Activated CD4-positive, alpha-beta T cell treated with anti-CD3 and anti-CD28 coated beads, Interleukin-2, amount 10 ng/mL, durations not matched to agents 7 days and 5 days (primary cell): ENCODE data around the gene SLC25A13. TPM values are rescaled to one million over a fixed set of nuclear protein-coding genes. Genes with fewer than 3 reads are reported as not detected.

Experiments used
- CTCF ChIA-PET: fragments of 350-600 bp; sonication (Branson Sonifier 250); formaldehyde crosslinking; loops from one replicate; lab custom pipeline; 2021; ENCODE audit warnings: antibody characterized with exemption; lab: Charles Lee
- POLR2A ChIA-PET: fragments of 350-600 bp; sonication (Branson Sonifier 250); formaldehyde crosslinking; loops from one replicate; lab custom pipeline; 2021; ENCODE audit warnings: antibody characterized with exemption; lab: Charles Lee
- DNase-seq: peaks from one replicate; pipeline ENCODE4 v3.0.0-alpha.2; 2020
- H3K27ac Mint-ChIP-seq: one replicate; pipeline ENCODE4 v1.8.0; 2021; ENCODE audit warnings: mild to moderate bottlenecking, moderate library complexity, mixed read lengths
- H3K27me3 Mint-ChIP-seq: one replicate; pipeline ENCODE4 v1.8.0; 2021; ENCODE audit warnings: mixed read lengths
- H3K36me3 Mint-ChIP-seq: one replicate; pipeline ENCODE4 v1.8.0; 2021; ENCODE audit warnings: low read depth, mixed read lengths
- H3K4me1 Mint-ChIP-seq: one replicate; pipeline ENCODE4 v1.8.0; 2021; ENCODE audit warnings: mixed read lengths
- H3K4me3 Mint-ChIP-seq: one replicate; pipeline ENCODE4 v1.8.0; 2021; ENCODE audit warnings: mild to moderate bottlenecking, moderate library complexity, mixed read lengths
- H3K9me3 Mint-ChIP-seq: one replicate; pipeline ENCODE4 v1.8.0; 2021; ENCODE audit warnings: mixed read lengths
- total RNA-seq, 2 experiments: library from RNA; stranded (reverse); gene quantifications; one replicate each; pipeline ENCODE4 v1.2.3, GENCODE V29; 2021

SLC25A13 gene
- total RNA-seq, 2 experiments from 2014 or later = 7.4 to 8.8 TPM

GRCh38 chr7:96143495-96144259 lies 178.2 kb downstream of the SLC25A13 start:
- Mint-ChIP-seq H3K4me3 (no peak overlapping the region), H3K9me3 (no peaks in the 10 kb centered on the region), H3K27me3 (no peaks in the 10 kb centered on the region), H3K36me3 (no peaks in the 10 kb centered on the region), H3K4me1 (no peaks in the 10 kb centered on the region), H3K27ac (no peak overlapping the region)
- CTCF ChIA-PET = interaction anchor here (0.6 kb wide), 1 partner anchor 11 kb away, joined by 5 read pairs; no protein-coding TSS in a partner anchor
- no peak for DNase-seq
- POLR2A ChIA-PET = no interaction called here

GRCh38 chr7:96136600-96137239 lies 185.2 kb downstream of the SLC25A13 start:
- CTCF ChIA-PET = no interaction called here
- POLR2A ChIA-PET = no interaction called here
- no peaks in the 10 kb centered on the region for H3K27me3 Mint-ChIP-seq
- H3K9me3 Mint-ChIP-seq = no peaks in the 10 kb centered on the region
- peaks cover 2% of the 10 kb centered on the region for H3K36me3 Mint-ChIP-seq
- DNase-seq = no peak
- H3K4me1 Mint-ChIP-seq = no peaks in the 10 kb centered on the region
- H3K27ac Mint-ChIP-seq = no peak overlapping the region
- H3K4me3 Mint-ChIP-seq = no peak overlapping the region

- Mint-ChIP-seq H3K27ac (no peak overlapping the region), H3K4me1 (no peaks in the 10 kb centered on the region), H3K4me3 (no peak overlapping the region), H3K36me3 (peaks cover 6% of the 10 kb centered on the region), H3K9me3 (no peaks in the 10 kb centered on the region), H3K27me3 (no peaks in the 10 kb centered on the region)
- POLR2A ChIA-PET = no interaction called here
- DNase-seq = no peak
- CTCF ChIA-PET = no interaction called here
Measured at GRCh38 chr7:96135241-96135640, 186.7 kb downstream of the SLC25A13 start.

GRCh38 chr7:96131525-96131924 lies 190.4 kb downstream of the SLC25A13 start:
- CTCF ChIA-PET = no interaction called here
- no peaks in the 10 kb centered on the region for H3K27me3 Mint-ChIP-seq
- H3K27ac Mint-ChIP-seq = no peak overlapping the region
- no peaks in the 10 kb centered on the region for H3K4me1 Mint-ChIP-seq
- H3K4me3 Mint-ChIP-seq = no peak overlapping the region
- POLR2A ChIA-PET = no interaction called here
- no peaks in the 10 kb centered on the region for H3K9me3 Mint-ChIP-seq
- H3K36me3 Mint-ChIP-seq = peaks cover 6% of the 10 kb centered on the region
- no peak for DNase-seq

- Mint-ChIP-seq H3K27ac (no peak overlapping the region), H3K27me3 (no peaks in the 10 kb centered on the region), H3K4me3 (no peak overlapping the region), H3K9me3 (no peaks in the 10 kb centered on the region), H3K4me1 (no peaks in the 10 kb centered on the region), H3K36me3 (peaks cover 4% of the 10 kb centered on the region)
- ChIA-PET CTCF (no interaction called here), POLR2A (no interaction called here)
- no peak for DNase-seq
Measured at GRCh38 chr7:96127746-96128145, 194.2 kb downstream of the SLC25A13 start.

- Mint-ChIP-seq H3K4me3 (no peak overlapping the region), H3K9me3 (no peaks in the 10 kb centered on the region), H3K27me3 (no peaks in the 10 kb centered on the region), H3K36me3 (peaks cover 3% of the 10 kb centered on the region), H3K27ac (no peak overlapping the region), H3K4me1 (no peaks in the 10 kb centered on the region)
- no peak for DNase-seq
- CTCF ChIA-PET = no interaction called here
- POLR2A ChIA-PET = no interaction called here
Measured at GRCh38 chr7:96126382-96126781, 195.5 kb downstream of the SLC25A13 start.

GRCh38 chr7:96122746-96123145 lies 199.2 kb downstream of the SLC25A13 start:
- H3K36me3 Mint-ChIP-seq = no peaks in the 10 kb centered on the region
- ChIA-PET POLR2A (no interaction called here), CTCF (no interaction called here)
- H3K27ac Mint-ChIP-seq = no peak overlapping the region
- H3K4me1 Mint-ChIP-seq = no peaks in the 10 kb centered on the region
- DNase-seq = no peak
- no peak overlapping the region for H3K4me3 Mint-ChIP-seq
- H3K27me3 Mint-ChIP-seq = no peaks in the 10 kb centered on the region
- no peaks in the 10 kb centered on the region for H3K9me3 Mint-ChIP-seq

GRCh38 chr7:96121752-96122151 lies 200.1 kb downstream of the SLC25A13 start:
- H3K9me3 Mint-ChIP-seq = no peaks in the 10 kb centered on the region
- DNase-seq = no peak
- no peak overlapping the region for H3K4me3 Mint-ChIP-seq
- H3K27ac Mint-ChIP-seq = no peak overlapping the region
- H3K36me3 Mint-ChIP-seq = no peaks in the 10 kb centered on the region
- POLR2A ChIA-PET = no interaction called here
- no peaks in the 10 kb centered on the region for H3K27me3 Mint-ChIP-seq
- CTCF ChIA-PET = no interaction called here
- no peaks in the 10 kb centered on the region for H3K4me1 Mint-ChIP-seq

GRCh38 chr7:96120445-96121225 lies 201.3 kb downstream of the SLC25A13 start:
- Mint-ChIP-seq H3K27ac (no peak overlapping the region), H3K36me3 (no peaks in the 10 kb centered on the region), H3K4me1 (no peaks in the 10 kb centered on the region), H3K4me3 (no peak overlapping the region), H3K27me3 (no peaks in the 10 kb centered on the region), H3K9me3 (no peaks in the 10 kb centered on the region)
- CTCF ChIA-PET = no interaction called here
- DNase-seq = no peak
- POLR2A ChIA-PET = no interaction called here

GRCh38 chr7:96118449-96119001 lies 203.4 kb downstream of the SLC25A13 start:
- no peaks in the 10 kb centered on the region for H3K36me3 Mint-ChIP-seq
- CTCF ChIA-PET = no interaction called here

GRCh38 chr7:96116173-96116572 lies 205.7 kb downstream of the SLC25A13 start:
- Mint-ChIP-seq H3K36me3 (no peaks in the 10 kb centered on the region), H3K9me3 (no peaks in the 10 kb centered on the region), H3K4me1 (no peaks in the 10 kb centered on the region), H3K27me3 (peaks cover 3% of the 10 kb centered on the region), H3K4me3 (no peak overlapping the region), H3K27ac (no peak overlapping the region)
- DNase-seq = no peak
- ChIA-PET CTCF (no interaction called here), POLR2A (no interaction called here)

More at GRCh38 chr7:96118449-96119001, 203.4 kb downstream of the SLC25A13 start:
- no peaks in the 10 kb centered on the region for H3K4me1 Mint-ChIP-seq
- no peak overlapping the region for H3K27ac Mint-ChIP-seq
- no peak for DNase-seq
- no peaks in the 10 kb centered on the region for H3K27me3 Mint-ChIP-seq
- H3K9me3 Mint-ChIP-seq = no peaks in the 10 kb centered on the region
- POLR2A ChIA-PET = no interaction called here
- no peak overlapping the region for H3K4me3 Mint-ChIP-seq

GRCh38 chr7:96114190-96114589 lies 207.7 kb downstream of the SLC25A13 start:
- H3K4me3 Mint-ChIP-seq = no peak overlapping the region
- CTCF ChIA-PET = no interaction called here
- POLR2A ChIA-PET = no interaction called here

GRCh38 chr7:96111405-96111804 lies 210.5 kb downstream of the SLC25A13 start:
- no peak for DNase-seq
- H3K27ac Mint-ChIP-seq = no peak overlapping the region
- H3K36me3 Mint-ChIP-seq = no peaks in the 10 kb centered on the region
- H3K27me3 Mint-ChIP-seq = peaks cover 15% of the 10 kb centered on the region
- no peaks in the 10 kb centered on the region for H3K9me3 Mint-ChIP-seq
- H3K4me1 Mint-ChIP-seq = no peaks in the 10 kb centered on the region
- POLR2A ChIA-PET = no interaction called here
- H3K4me3 Mint-ChIP-seq = no peak overlapping the region
- CTCF ChIA-PET = no interaction called here

More at GRCh38 chr7:96114190-96114589, 207.7 kb downstream of the SLC25A13 start:
- Mint-ChIP-seq H3K36me3 (no peaks in the 10 kb centered on the region), H3K4me1 (no peaks in the 10 kb centered on the region), H3K27ac (no peak overlapping the region), H3K27me3 (peaks cover 15% of the 10 kb centered on the region), H3K9me3 (no peaks in the 10 kb centered on the region)
- DNase-seq = no peak
